RPMI7951 (cell line): Measurements from ENCODE around the gene LIPF. TPM values are rescaled to one million over a fixed set of nuclear protein-coding genes. Genes with fewer than 3 reads are reported as not detected.
"Not testable (repeated sequence)": the region's sequence is repeated elsewhere in the genome, so short reads cannot be mapped to it uniquely, and the experiment has no call there.

ENCODE experiments used
- DNase-seq: peaks from one replicate; pipeline ENCODE4 v3.0.0-alpha.2; 2012; ENCODE audit warnings: low read depth
- total RNA-seq: library from RNA; depleted of rRNA; stranded (reverse); fragments of >200 nt; shearing (Covaris generic); gene quantifications from 2 replicates; pipeline ENCODE4 v1.2.3, GENCODE V29; 2014; rRNA removed

Gene LIPF
- total RNA-seq, 1 experiment from 2014 or later = not detected

DNA sequence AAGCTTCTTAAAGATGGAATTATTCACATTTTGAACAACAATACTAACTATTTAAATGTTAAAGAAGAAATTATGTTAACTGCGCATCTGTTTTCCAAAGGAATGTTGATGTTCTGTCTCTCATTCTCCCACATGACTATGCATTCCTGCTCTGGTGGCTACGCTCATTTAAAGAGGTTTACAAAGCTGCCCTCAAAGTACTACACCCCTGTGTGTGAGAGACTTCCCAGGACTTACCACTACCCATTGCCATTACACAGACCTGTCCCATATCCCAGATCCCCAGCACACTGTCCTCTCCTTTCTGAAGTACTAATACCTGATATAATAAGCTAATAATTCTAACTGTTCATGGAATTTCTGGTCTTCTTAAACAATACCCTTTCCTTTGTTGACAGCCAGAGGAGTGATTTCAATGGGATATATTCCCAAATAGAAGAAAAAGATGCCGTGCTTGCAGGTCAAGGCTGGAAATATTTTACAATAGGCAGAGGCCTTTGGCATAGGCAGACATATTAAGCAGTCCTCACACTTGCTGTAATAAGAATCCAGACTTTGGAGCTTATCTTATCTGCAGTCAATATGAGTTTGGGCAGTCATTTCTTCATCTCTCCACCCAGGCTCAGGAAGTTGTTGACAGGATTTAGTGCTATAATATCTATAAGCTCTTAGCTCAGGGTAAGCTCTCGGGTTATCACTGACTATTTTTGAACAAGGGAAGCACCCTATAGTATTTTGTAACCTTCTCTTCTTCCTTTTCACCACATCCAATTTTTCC is 12.2 kb downstream of the LIPF start:
- no peak for DNase-seq

DNA sequence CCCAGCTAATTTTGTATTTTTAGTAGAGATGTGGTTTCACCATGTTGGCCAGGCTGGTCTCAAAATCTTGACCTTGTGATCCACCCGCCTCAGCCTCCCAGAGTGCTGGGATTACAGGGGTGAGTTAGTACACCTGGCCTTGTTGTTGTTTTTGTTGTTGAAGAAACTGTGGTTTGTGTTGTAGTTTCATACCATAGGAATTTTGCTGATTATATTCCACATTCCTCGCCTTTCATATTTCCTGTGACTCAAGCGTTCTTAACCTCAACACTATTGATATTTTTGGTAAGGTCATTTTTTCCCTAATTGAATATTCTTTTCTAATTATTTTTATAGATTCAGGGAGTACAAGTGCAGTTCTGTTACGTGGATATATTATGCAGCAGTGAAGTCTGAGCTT is 16.7 kb downstream of the LIPF start:
- no peak for DNase-seq

DNA sequence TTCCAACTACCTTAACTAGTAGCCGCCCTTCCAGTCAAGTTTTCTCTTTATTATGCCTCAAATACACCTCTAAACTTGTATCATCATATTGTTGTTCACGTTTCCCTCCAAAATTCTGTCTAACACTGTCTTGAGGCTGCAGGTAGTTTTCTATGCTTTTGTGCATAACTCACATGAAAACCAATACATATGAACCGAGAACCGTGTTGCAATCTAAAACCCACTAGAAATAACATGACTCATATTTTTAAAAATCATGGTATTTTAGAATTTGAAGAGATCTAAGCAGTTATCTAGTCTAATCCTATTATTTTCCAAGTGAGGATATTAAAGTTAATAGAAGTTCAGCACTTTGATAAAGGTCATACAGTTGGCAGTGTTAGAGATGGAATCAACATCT is 18.2 kb downstream of the LIPF start:
- no peak for DNase-seq

DNA sequence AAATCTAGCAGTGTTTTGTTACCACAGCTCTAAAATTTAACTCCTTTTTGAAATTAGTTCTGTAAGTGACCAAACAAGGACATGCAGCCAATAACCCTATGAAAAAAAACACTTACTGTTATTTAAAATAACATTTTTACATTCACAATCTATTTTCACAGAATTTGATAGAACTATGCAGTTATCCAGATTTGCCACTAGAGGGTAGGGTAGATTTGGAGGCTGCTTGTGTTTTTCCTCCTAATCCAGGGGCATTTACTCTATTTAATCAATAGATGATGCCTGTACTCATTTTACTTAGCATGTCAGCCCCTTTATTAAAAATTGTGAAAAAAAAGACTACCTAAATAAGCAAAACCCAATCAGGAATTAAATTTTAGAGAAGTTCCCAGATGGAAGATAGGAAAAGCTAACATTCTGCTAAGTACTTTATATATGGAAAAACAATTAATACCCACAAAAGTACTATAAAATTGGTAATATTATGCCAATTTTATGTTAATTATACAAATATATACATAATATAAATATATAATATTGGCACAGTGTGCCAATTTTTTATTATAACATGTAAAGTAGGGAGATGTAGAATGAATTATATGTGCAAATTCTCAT is 23.7 kb downstream of the LIPF start:
- peak; percentile 7 for DNase-seq

DNA sequence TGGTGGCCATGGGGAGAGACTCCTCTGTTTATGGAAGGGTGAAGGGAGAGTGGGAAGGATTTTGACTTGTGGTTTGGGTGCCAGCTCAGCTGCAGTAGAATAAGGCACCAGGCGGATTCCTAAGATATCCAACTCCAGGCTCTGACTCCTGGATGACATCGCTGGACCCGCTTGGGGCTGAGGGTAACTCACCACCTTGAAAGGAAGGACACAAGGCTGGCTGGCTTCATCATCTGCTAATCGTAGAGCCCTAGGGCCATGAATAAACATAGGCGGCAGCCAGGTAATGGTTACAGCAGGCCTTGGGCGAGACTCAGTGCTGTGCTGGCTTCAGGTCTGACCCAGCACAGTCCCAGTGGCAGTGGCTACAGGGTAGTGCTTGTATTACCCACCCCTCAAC is 25.1 kb downstream of the LIPF start:
- no peak for DNase-seq

DNA sequence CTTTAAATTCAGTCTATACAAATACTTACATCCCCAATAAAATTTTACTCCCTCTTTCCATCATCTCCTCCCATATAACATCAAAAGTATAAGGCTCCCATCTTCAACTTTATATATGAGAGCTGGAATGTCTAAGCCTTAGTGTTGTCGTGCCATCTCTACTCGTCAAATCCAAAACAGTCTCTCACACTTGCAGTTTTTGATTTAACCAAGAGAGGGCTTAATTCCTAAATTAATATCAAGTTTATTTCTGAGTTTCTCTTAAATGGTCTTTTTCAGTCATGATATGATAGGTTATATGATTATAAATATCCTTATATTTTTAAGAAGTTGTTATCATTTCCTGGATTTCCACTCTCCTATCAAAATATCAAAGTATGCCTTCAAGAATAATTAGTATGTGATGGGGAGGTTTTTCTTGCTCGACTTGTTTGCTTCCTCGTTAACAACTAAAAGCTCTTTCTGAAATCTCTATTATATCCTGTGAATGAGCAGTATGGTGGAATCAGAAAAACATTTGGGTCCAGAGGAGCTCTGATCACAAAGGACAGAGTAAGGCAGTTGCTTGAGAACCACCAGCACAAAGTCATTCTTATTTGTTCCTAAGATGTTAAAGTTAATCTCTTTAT is 29.3 kb downstream of the LIPF start:
- DNase-seq = peak; percentile 8

DNA sequence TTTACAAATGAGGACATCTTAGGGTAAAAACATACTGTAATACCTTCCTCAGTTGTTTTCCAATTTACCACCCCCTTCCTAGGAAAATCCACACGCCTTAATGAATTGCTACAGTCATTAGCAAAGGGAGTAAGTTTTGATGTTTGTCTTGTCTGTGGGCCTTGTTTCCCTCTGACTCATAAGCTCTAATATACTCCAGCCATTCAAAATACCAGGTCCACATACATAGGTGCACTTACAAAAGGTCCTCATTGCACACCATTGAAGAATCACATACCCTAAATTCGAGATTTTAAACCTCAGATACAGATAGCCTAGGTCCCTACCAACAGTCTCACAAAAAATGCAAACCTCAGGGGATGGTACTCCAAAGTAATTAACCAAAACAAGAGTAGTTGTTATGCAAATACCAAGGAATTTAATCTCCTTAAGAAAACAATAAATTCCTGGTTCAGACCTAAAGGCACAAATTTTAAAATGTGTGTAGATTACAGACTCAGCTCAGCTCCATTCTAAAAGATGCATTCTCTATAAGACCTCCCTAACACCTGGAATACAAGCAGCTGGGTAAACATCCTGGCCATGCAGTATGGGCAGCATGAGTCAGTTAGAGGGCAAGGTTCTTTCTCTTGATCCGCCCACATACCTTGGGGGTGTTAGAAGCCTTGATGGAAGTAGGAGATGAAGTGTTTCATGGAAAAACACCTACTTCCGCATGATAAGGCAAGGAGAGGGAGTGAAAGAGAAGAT is 38.8 kb downstream of the LIPF start:
- peak; percentile 70 for DNase-seq

DNA sequence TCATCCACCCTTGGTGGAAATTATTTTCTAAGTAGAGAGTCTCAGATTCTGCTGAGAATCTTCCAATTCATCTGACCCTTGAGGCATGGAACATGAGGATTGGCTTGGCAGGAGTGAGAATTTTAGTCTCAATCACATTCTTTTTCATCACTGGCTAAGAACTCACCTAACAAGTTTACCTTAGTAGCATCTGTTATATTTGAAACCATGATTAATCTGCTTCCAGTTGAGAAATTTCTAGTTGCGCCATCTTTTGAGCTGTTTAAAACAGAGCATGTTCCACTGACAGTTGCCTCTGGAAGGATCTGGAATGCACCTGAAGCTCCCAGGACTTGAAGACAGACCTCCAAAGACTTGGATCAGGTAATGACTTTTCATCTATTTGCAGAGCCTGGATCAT is 41.7 kb downstream of the LIPF start, which contains the start of gene LIPK:
LIPK (plus strand) TSS at position 292 of the 400 bp plus-strand sequence. CDS start 18,295 bp downstream, outside the sequence.
- no peak for DNase-seq

DNA sequence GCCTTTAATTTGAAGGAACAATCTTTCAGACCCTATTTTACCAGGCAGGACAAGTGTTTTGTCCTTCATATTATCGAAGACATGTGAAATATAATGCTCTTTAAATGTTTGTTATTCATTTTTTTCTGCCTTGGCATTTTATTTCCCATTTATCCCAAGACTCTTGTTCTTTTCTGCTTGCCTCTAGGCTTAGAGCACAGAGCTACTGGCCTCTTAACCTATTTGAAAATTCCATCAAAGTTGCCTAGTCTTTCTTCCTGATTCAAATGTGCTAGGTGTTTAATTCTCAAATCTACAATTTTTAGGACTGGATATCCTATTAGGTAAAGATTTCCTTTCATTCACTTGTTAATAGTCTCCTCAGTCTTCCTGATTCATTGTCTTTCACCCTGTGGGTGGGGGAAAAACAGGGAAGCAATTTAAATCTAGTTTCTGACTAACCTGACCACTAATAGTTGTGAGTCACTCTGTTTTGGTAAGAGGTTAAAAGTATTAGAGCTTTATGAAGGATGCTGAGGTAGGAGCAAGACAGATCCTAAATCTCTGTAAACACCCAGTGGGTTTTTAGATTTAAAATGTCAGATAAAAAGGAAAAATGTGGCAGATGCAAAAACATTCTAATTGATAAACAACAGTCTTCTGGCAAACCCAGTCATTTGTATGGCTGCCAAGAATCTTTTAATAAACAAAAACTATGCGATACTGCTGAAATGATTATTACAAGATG is 43.4 kb downstream of the LIPF start:
- DNase-seq = peak; percentile 73

DNA sequence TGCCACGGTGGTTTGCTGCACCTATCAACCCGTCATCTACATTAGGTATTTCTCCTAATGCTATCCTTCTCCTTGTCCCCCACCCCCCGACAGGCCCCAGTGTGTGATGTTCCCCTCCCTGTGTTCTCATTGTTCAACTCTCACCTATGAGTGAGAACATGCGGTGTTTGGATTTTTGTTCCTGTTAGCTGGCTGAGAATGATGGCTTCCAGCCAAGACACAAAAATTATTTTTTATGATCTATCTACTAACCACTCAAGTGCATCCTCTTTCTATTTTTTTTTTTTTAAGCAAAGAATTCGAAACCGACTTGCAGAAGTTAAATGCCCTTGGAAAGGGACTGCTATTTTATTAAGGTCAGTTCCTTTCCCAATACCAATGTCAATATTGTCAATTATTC is 45.1 kb downstream of the LIPF start:
- DNase-seq = not testable (repeated sequence)

DNA sequence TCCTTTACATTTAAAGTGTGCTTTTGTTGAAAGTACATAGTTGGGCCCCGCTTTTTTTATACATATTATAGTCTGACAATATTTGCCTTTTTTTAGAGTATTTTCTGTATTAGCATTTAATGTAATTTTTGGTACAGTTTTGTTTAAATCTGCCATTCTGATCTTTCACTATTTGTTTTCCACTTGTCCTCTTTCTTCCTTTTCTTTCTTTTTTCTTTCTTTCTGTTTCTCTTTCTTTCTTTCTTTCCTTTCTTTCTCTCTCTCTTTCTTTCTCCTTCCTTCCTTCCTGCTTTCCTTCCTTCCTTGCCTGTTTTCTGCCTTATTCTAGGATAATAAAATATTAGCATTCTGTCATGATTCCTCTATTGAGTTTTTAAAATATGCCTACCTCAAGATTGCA is 51.3 kb downstream of the LIPF start:
- no peak for DNase-seq

DNA sequence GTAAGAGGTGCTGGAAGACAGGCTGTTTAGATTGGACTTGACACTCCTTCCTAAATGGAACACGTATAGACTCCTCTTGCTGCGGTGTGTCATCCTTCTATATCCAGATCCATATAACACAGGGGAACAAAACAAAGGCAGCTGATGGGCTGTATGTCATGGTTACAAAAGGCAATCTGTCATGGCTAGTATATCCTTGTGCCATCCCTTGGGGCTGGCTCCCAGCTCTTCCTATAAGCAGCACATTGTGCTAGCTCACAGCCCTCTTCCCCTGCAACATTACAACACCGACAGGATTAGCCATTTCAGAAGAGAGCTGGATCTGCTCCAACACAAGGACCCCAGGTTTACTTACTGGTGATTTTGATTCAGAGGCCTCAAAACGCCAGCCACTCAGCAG is 57.1 kb downstream of the LIPF start:
- DNase-seq = no peak

DNA sequence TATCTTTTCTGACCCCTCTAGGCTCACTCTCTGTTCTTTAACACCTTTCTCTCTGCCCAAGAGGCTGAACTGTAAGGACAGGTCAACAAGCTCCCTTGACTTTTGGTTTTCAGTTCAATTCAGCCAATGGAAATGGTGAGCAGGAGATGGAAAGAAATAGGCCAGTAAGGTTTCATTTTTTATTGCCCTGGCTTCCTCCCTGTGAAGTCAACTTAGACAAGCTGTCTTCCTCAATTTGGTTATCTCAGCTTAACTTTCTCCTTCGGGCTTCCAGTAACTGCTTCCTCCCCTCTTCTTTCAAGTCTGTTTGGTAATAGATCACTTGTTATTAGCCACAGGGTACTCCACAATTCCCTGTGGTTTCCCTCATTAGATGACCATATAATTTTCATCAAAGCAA is 61.6 kb downstream of the LIPF start:
- no peak for DNase-seq

DNA sequence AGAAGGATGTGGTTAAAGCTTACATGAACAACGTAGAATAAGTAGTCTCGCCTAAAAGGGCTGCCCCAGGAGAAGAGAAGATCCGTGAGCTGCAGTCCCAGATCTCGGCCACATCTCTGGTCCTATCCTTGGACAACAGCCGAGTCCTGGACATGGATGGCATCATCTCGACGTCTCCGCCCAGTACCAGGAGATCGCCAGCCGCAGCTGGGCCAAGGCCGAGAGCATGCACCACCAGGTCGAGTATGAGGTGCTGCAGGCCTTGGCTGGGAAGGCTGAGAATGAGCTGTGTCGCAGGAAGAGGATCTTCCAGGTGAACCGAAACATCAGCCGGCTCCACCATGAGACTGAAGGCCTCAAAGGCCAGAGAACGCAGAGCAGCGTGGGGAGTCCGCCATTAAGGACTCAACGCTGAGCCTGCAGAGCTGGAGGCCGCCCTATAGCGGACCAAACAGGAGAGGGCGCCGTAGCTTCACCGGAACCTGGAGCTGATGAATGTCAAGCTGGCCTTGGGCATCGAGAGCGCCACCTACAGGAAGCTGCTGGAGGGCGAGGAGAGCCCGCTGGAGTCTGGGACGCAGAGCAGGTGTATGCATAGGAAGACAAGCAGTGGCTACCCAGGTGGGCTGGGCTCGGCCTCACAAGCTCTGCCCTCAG is 64.0 kb downstream of the LIPF start:
- no peak for DNase-seq

Other genes with a start within 250 kb of the LIPF start
- gene RNLS, start 81.1 kb upstream of the LIPF start, total RNA-seq = 15.7 and 20.8 TPM in 2 replicates
- gene LIPJ, start 77.7 kb upstream of the LIPF start, total RNA-seq = under 0.01 and 0.12 TPM in 2 replicates
- not detected in 2 replicates for gene LIPK, start 41.8 kb downstream of the LIPF start, total RNA-seq
- not detected in 2 replicates for gene LIPN, start 95.6 kb downstream of the LIPF start, total RNA-seq
- gene LIPM, start 138.3 kb downstream of the LIPF start, total RNA-seq = not detected in 2 replicates
- gene ANKRD22, start 187.4 kb downstream of the LIPF start, total RNA-seq = not detected in 2 replicates
- gene STAMBPL1, start 215.8 kb downstream of the LIPF start, total RNA-seq = 38.7 and 41.3 TPM in 2 replicates